H1 (cell line): ENCODE data around the gene CBR3. TPM values are rescaled to one million over a fixed set of nuclear protein-coding genes. Genes with fewer than 3 reads are reported as not detected.

Experiments
- CTCF ChIA-PET: fragments of 300-600 bp; sonication (Branson Sonifier 250); formaldehyde crosslinking; loops from one replicate; lab custom pipeline; 2021; ENCODE audit not compliant: partially characterized antibody; lab: Charles Lee
- POLR2A ChIA-PET: fragments of 300-600 bp; sonication (Branson Sonifier 250); formaldehyde crosslinking; loops from one replicate; lab custom pipeline; 2021; ENCODE audit warnings: inconsistent platforms; ENCODE audit not compliant: partially characterized antibody; lab: Charles Lee
- DNase-seq, 2 experiments: peaks; one replicate each; pipeline versions ENCODE4 v3.0.0 to v3.0.0-alpha.2; 2010 to 2022; ENCODE audit warnings: low spot score in 2 of 2, low read depth in 1 of 2, mixed read lengths in 1 of 2
- FAIRE-seq: peaks from 2 replicates; lab custom pipeline; 2011; peaks lifted over from hg19 to GRCh38; lab: Jason Lieb, UNC
- H2AFZ ChIP-seq: 2 replicates; pipeline ENCODE4 v1.8.1; 2012; ENCODE audit warnings: low read length, inconsistent platforms
- H2AK5ac ChIP-seq: 2 replicates; pipeline ENCODE4 v1.6.1; 2013; ENCODE audit warnings: low read depth, low read length
- H2BK120ac ChIP-seq: replicated peaks from 2 replicates; pipeline ENCODE3; 2013; ENCODE audit warnings: low read depth, low read length, inconsistent platforms
- H2BK12ac ChIP-seq: 2 replicates; pipeline ENCODE4 v1.6.1; 2013; ENCODE audit warnings: low read depth, low read length
- H2BK15ac ChIP-seq: 2 replicates; pipeline ENCODE4 v1.6.1; 2013; ENCODE audit warnings: low read length
- H2BK20ac ChIP-seq: 2 replicates; pipeline ENCODE4 v1.6.1; 2013; ENCODE audit warnings: low read length
- H2BK5ac ChIP-seq: 2 replicates; pipeline ENCODE4 v1.6.1; 2013; ENCODE audit warnings: low read depth, low read length
- H3K14ac ChIP-seq: 2 replicates; pipeline ENCODE4 v1.6.1; 2013; ENCODE audit warnings: inconsistent platforms; ENCODE audit not compliant: insufficient read length
- H3K18ac ChIP-seq: 2 replicates; pipeline ENCODE4 v1.6.1; 2013; ENCODE audit warnings: low read length; ENCODE audit errors: extremely low read depth
- H3K23ac ChIP-seq: 2 replicates; pipeline ENCODE4 v1.6.1; 2013; ENCODE audit warnings: inconsistent platforms; ENCODE audit not compliant: insufficient read length
- H3K23me2 ChIP-seq: 2 replicates; pipeline ENCODE4 v1.6.1; 2013; ENCODE audit warnings: low read depth, low read length
- H3K27ac ChIP-seq: 2 replicates; pipeline ENCODE4 v1.6.1; 2011; ENCODE audit warnings: low read depth, low read length, inconsistent platforms
- H3K27me3 ChIP-seq, 4 experiments: replicated peaks in 1 of 4; 1 replicate in 1 of 4; 2 replicates in 3 of 4; pipeline versions ENCODE4 v1.6.1 to v1.8.1; 2011 to 2013; ENCODE audit warnings: low read length in 3 of 4, mild to moderate bottlenecking in 3 of 4, inconsistent platforms in 2 of 4, mixed read lengths in 2 of 4, moderate library complexity in 1 of 4; ENCODE audit not compliant: control insufficient read depth in 3 of 4, insufficient read depth in 3 of 4; ENCODE audit errors: extremely low read depth in 1 of 4
- H3K36me3 ChIP-seq, 4 experiments: 2 replicates each; pipeline versions ENCODE4 v1.6.1 to v1.8.1; 2011 to 2013; ENCODE audit warnings: mild to moderate bottlenecking in 4 of 4, low read length in 3 of 4, moderate library complexity in 2 of 4, control low read depth in 1 of 4, inconsistent platforms in 1 of 4; ENCODE audit not compliant: insufficient read depth in 4 of 4, control insufficient read depth in 2 of 4
- H3K4ac ChIP-seq: replicated peaks from 2 replicates; pipeline ENCODE3; 2013; ENCODE audit warnings: low read length, low read depth, mixed read lengths, inconsistent platforms; ENCODE audit not compliant: insufficient read length
- H3K4me1 ChIP-seq, 4 experiments: replicated peaks in 1 of 4; 1 replicate in 1 of 4; 2 replicates in 3 of 4; pipeline versions ENCODE4 v1.6.1 to v1.8.1; 2011 to 2013; ENCODE audit warnings: low read length in 3 of 4, inconsistent platforms in 2 of 4, mixed read lengths in 1 of 4; ENCODE audit not compliant: insufficient read depth in 4 of 4, control insufficient read depth in 3 of 4
- H3K4me2 ChIP-seq, 2 experiments: 2 replicates each; pipeline versions ENCODE4 v1.6.1 to v1.8.1; 2011 to 2013; ENCODE audit warnings: low read depth in 2 of 2, low read length in 2 of 2, control low read depth in 1 of 2, inconsistent platforms in 1 of 2, mild to moderate bottlenecking in 1 of 2; ENCODE audit not compliant: insufficient read depth in 1 of 2
- H3K4me3 ChIP-seq, 4 experiments: fragments of 200-600, 300-600 bp in 1 of 4; sonication (generic), shearing (Covaris generic), sonication (Bioruptor Twin) in 1 of 4; 2 replicates each; pipeline versions ENCODE4 v1.5.1 to v1.8.1; 2011 to 2016; ENCODE audit warnings: low read length in 4 of 4, low read depth in 3 of 4, control low read depth in 2 of 4, inconsistent platforms in 2 of 4, mild to moderate bottlenecking in 2 of 4, mixed read lengths in 1 of 4, moderate library complexity in 1 of 4; ENCODE audit not compliant: insufficient read depth in 2 of 4; ENCODE audit errors: extremely low read depth in 1 of 4
- H3K56ac ChIP-seq: replicated peaks from 2 replicates; pipeline ENCODE3; 2013; ENCODE audit warnings: low read depth, mild to moderate bottlenecking, mixed read lengths, low read length, inconsistent platforms; ENCODE audit not compliant: insufficient read length
- H3K79me1 ChIP-seq: 2 replicates; pipeline ENCODE4 v1.6.1; 2013; ENCODE audit warnings: low read depth, low read length, control low read depth
- H3K79me2 ChIP-seq, 2 experiments: 2 replicates each; pipeline versions ENCODE4 v1.6.1 to v1.8.1; 2012 to 2013; ENCODE audit warnings: low read length in 2 of 2, mild to moderate bottlenecking in 2 of 2, inconsistent platforms in 1 of 2; ENCODE audit not compliant: insufficient read depth in 2 of 2, control insufficient read depth in 1 of 2
- H3K9ac ChIP-seq, 4 experiments: replicated peaks in 1 of 4; 1 replicate in 1 of 4; 2 replicates in 3 of 4; pipeline versions ENCODE4 v1.6.1 to v1.8.1; 2011 to 2013; ENCODE audit warnings: low read depth in 3 of 4, low read length in 3 of 4, control low read depth in 2 of 4, mild to moderate bottlenecking in 2 of 4, moderate library complexity in 2 of 4, inconsistent platforms in 1 of 4; ENCODE audit errors: extremely low read depth in 1 of 4
- H3K9me3 ChIP-seq, 2 experiments: 2 replicates each; pipeline versions ENCODE4 v1.6.1 to v1.8.1; 2012 to 2013; ENCODE audit warnings: mild to moderate bottlenecking in 2 of 2, moderate library complexity in 2 of 2, control low read depth in 1 of 2, inconsistent platforms in 1 of 2, low read depth in 1 of 2, low read length in 1 of 2, mixed read lengths in 1 of 2; ENCODE audit not compliant: insufficient read depth in 2 of 2
- H4K20me1 ChIP-seq, 2 experiments: replicated peaks in 1 of 2; 2 replicates each; pipeline versions ENCODE3 to v1.8.1; 2011 to 2013; ENCODE audit warnings: inconsistent platforms in 2 of 2, low read length in 2 of 2, mild to moderate bottlenecking in 1 of 2; ENCODE audit not compliant: insufficient read depth in 2 of 2, control insufficient read depth in 1 of 2
- H4K5ac ChIP-seq: 2 replicates; pipeline ENCODE4 v1.6.1; 2013; ENCODE audit warnings: low read length, low read depth, mixed read lengths, inconsistent platforms; ENCODE audit not compliant: insufficient read length
- H4K8ac ChIP-seq: 2 replicates; pipeline ENCODE4 v1.8.0; 2013; ENCODE audit warnings: mild to moderate bottlenecking, moderate library complexity, low read length, inconsistent platforms; ENCODE audit not compliant: insufficient read depth; ENCODE audit errors: extremely low read depth
- H4K91ac ChIP-seq: replicated peaks from 2 replicates; pipeline ENCODE3; 2013; ENCODE audit warnings: low read length, mixed read lengths, inconsistent platforms; ENCODE audit not compliant: insufficient read length
- CTBP2 ChIP-seq: IDR thresholded peaks from 2 replicates; pipeline ENCODE4 v1.7.0; 2011; ENCODE audit warnings: borderline replicate concordance, mild to moderate bottlenecking, moderate library complexity, mixed read lengths, low read length; ENCODE audit not compliant: insufficient read depth, insufficient read length
- CTCF ChIP-seq, 3 experiments: IDR thresholded peaks; 1 replicate in 2 of 3; 2 replicates in 1 of 3; pipeline versions ENCODE4 v1.5.1 to v1.6.1; 2011; ENCODE audit warnings: low read length in 3 of 3, mild to moderate bottlenecking in 3 of 3, inconsistent platforms in 2 of 3, low read depth in 1 of 3, moderate library complexity in 1 of 3; ENCODE audit not compliant: insufficient read depth in 1 of 3; ENCODE audit errors: control extremely low read depth in 1 of 3
- EP300 ChIP-seq, 2 experiments: IDR thresholded peaks; 1 replicate in 1 of 2; 2 replicates in 1 of 2; pipeline ENCODE4 v1.6.1; 2011 to 2012; ENCODE audit warnings: low read depth in 2 of 2, low read length in 2 of 2, mild to moderate bottlenecking in 2 of 2, borderline replicate concordance in 1 of 2, inconsistent platforms in 1 of 2, moderate library complexity in 1 of 2
- KDM5A ChIP-seq: fragments of 200-600 bp; IDR thresholded peaks from 2 replicates; pipeline ENCODE4 v1.7.1; 2012; ENCODE audit warnings: mild to moderate bottlenecking, low read length, inconsistent platforms, mixed read lengths
- POLR2A ChIP-seq, 2 experiments: IDR thresholded peaks; 1 replicate in 1 of 2; 2 replicates in 1 of 2; pipeline ENCODE4 v1.6.1; 2011; ENCODE audit warnings: low read depth in 2 of 2, low read length in 2 of 2, mild to moderate bottlenecking in 2 of 2; ENCODE audit errors: control extremely low read depth in 1 of 2
- POU5F1 ChIP-seq: IDR thresholded peaks from 2 replicates; pipeline ENCODE4 v1.6.1; 2011; ENCODE audit warnings: low read depth, mild to moderate bottlenecking, low read length, moderate library complexity
- RAD21 ChIP-seq, 2 experiments: IDR thresholded peaks in 1 of 2; conservative IDR thresholded peaks in 1 of 2; 2 replicates each; pipeline ENCODE4 v1.6.1; 2011; ENCODE audit warnings: low read depth in 2 of 2, low read length in 2 of 2, improper control_type of control experiment in 1 of 2, inconsistent platforms in 1 of 2, mild to moderate bottlenecking in 1 of 2, moderate library complexity in 1 of 2
- SIN3A ChIP-seq, 2 experiments: IDR thresholded peaks in 1 of 2; conservative IDR thresholded peaks in 1 of 2; 2 replicates each; pipeline ENCODE4 v1.6.1; 2011 to 2012; ENCODE audit warnings: low read length in 2 of 2, improper control_type of control experiment in 1 of 2, low read depth in 1 of 2, mild to moderate bottlenecking in 1 of 2
- TAF1 ChIP-seq: IDR thresholded peaks from 2 replicates; pipeline ENCODE4 v1.6.1; 2011; ENCODE audit warnings: mild to moderate bottlenecking, low read depth, low read length
- WGBS, 2 experiments: shearing (Covaris generic) in 1 of 2; methylation state at CpG; one replicate each; pipeline versions ENCODE4 v1.1.6 to v1.1.7; 2013 to 2015; ENCODE audit warnings: low lambda C conversion rate in 2 of 2, mixed read lengths in 2 of 2, inconsistent platforms in 1 of 2, low coverage in 1 of 2, missing lambda C conversion rate in 1 of 2; ENCODE audit not compliant: insufficient replicate concordance in 2 of 2, insufficient coverage in 1 of 2, insufficient read length in 1 of 2; ENCODE audit errors: extremely low coverage in 1 of 2, missing lambda C conversion rate in 1 of 2; 5-methylcytosine and 5-hydroxymethylcytosine counted together
- polyA plus RNA-seq, 7 experiments: library from polyadenylated mRNA; depleted of rRNA in 3 of 7; stranded (reverse) in 5 of 7; unstranded in 2 of 7; fragments of >200 nt in 5 of 7; fragments of 200-250 nt in 2 of 7; gene quantifications; 1 replicate in 5 of 7; 2 replicates in 1 of 7; 4 replicates in 1 of 7; pipeline versions ENCODE4 v1.2.1 to v1.2.3, GENCODE V29; 2011 to 2013; ENCODE audit warnings: missing spikeins in 2 of 7, mixed read lengths in 2 of 7
- total RNA-seq: library from RNA; stranded (reverse); fragmentation: NEBNext Ultra II Directional; extraction: Animal tissue kit (Norgen Biotek cat#: 25700); gene quantifications from 2 replicates; pipeline ENCODE4 v1.2.1, GENCODE V29; 2021

The CBR3 gene
- total and polyA plus RNA-seq, 2 of the 8 experiments (the other 6 are each of a cell fraction or from before 2014, with no cell fraction given) = 1.2 to 4.3 TPM

- Histone ChIP-seq H3K27me3 (no peaks in the 10 kb centered on the region), H2AFZ (no peak overlapping the region), H2BK120ac (no peak overlapping the region), H3K79me1 (no peaks in the 10 kb centered on the region; the same call in 1 of the 2 replicates), H4K91ac (no peak overlapping the region), H3K27ac (no peak overlapping the region), H3K18ac (no peak overlapping the region), H3K4ac (no peak overlapping the region), H2BK20ac (no peak overlapping the region), H4K20me1 (no peaks in the 10 kb centered on the region), H3K23ac (no peak overlapping the region), H3K36me3 (0 out of 8 replicates have a peak, but pooled peaks cover 0 to 2% (median 0%) of the 10 kb centered on the region in 4 experiments), H3K23me2 (no peaks in the 10 kb centered on the region), H3K4me2 (no peak overlapping the region), H3K79me2 (no peaks in the 10 kb centered on the region), H3K9ac (no peak overlapping the region), H2BK15ac (no peak overlapping the region), H3K14ac (no peak overlapping the region), H4K8ac (no peak overlapping the region), H3K4me1 (no peaks in the 10 kb centered on the region), H3K56ac (no peak overlapping the region), H3K9me3 (no peaks in the 10 kb centered on the region; a peak in 1 of 4 replicates), H4K5ac (no peak overlapping the region), H2AK5ac (no peak overlapping the region), H2BK5ac (no peak overlapping the region), H3K4me3 (no peak overlapping the region), H2BK12ac (no peak overlapping the region)
- ChIA-PET POLR2A (interaction anchor here (0.6 kb wide), 1 partner anchor 120 kb away, joined by 3 read pairs; no protein-coding TSS in a partner anchor), CTCF (interaction anchor here (0.6 to 3.4 kb wide), 13 partner anchors 9 to 251 kb away, joined by 3 to 11 read pairs (median 3); no protein-coding TSS in a partner anchor)
- no peak for FAIRE-seq
- 92% methylated on average over 19 of the region's 19 CpGs; no CpG with 5 or more reads in 1 of the 2 experiments for WGBS, 2 experiments
- DNase-seq = no peak
- TF ChIP-seq POU5F1 (no peak), RAD21 (IDR thresholded peaks at IDR 0.05 in 1 of 2, conservative IDR thresholded peaks at IDR 0.05 in 1 of 2; ENCODE audit: low read depth in 2 of 2, low read length in 2 of 2) (peak; percentile 9 to 11; a peak in 2 of 4 replicates), CTCF (IDR thresholded peaks at IDR 0.05; ENCODE audit: control extremely low read depth in 1 of 3, insufficient read depth in 1 of 3, low read depth in 1 of 3, low read length in 3 of 3) (peak; percentile 5 to 49 (median 45); a peak in 2 of 4 replicates), TAF1 (no peak), EP300 (IDR thresholded peaks at IDR 0.05; ENCODE audit: borderline replicate concordance in 1 of 2, low read depth in 2 of 2, low read length in 2 of 2) (no peak), SIN3A (conservative IDR thresholded peaks at IDR 0.05 in 1 of 2, IDR thresholded peaks at IDR 0.05 in 1 of 2; ENCODE audit: low read depth in 1 of 2, low read length in 2 of 2) (no peak), CTBP2 (no peak), KDM5A (no peak), POLR2A (IDR thresholded peaks at IDR 0.05; ENCODE audit: control extremely low read depth in 1 of 2, low read depth in 2 of 2, low read length in 2 of 2) (no peak)
These were observed 34.7 kb downstream of the CBR3 start for GRCh38 chr21:36169470-36170128.
